ENCODE results near the gene TUBA4A.
A peak's percentile ranks its signal among the peaks of the same experiment; 100 is the strongest.
"Not testable (repeated sequence)": the region's sequence is repeated elsewhere in the genome, so short reads cannot be mapped to it uniquely, and the experiment has no call there.

Gene TUBA4A

DNA sequence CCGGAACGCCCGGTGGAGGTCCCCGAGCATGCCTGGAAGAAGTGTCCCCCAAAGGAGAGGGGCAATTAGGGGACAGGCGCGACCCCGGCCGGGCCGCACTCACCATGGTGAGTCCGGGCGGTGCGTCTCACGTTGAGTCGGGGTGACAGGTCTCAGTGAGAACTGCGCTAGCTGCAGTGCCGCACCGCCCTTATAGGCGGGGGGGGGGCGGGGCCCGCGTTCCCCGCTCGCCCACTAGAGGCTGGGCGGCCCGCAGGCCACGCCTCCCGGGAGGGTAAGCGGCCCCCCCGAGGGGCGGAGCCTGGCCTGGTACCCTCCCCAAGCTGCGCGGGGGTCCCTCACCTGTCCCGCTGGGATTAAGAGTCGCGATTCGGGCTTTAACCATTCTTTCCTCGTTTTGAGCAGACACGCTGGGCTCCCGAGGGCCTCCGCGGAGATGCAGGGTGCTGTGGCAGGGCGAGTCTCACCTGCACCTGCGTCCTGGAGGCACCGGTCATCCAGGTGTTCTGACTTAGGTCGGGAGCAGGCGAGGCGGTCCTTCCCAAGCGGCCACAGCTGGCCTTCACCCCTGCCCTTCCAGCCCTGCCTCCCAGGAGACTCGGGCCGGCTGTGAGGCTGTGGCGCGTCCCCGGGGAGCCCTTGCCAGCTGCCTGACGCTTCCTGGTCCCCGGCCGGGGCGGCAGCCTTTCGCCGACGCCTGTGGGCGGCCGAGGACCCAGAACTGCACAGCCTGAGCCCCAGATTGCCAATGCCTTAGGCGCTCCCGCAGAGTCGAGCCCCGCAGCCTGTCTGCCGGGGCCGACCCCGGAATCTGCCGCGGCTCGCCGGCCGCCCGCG, at the start of gene TUBA4A:
Gene TUBA4A (minus strand): TSS at position 166 of the 837 bp plus-strand sequence. CDS start 60 bp downstream, at position 106.
- peak; percentile 92 for DNase-seq

DNA sequence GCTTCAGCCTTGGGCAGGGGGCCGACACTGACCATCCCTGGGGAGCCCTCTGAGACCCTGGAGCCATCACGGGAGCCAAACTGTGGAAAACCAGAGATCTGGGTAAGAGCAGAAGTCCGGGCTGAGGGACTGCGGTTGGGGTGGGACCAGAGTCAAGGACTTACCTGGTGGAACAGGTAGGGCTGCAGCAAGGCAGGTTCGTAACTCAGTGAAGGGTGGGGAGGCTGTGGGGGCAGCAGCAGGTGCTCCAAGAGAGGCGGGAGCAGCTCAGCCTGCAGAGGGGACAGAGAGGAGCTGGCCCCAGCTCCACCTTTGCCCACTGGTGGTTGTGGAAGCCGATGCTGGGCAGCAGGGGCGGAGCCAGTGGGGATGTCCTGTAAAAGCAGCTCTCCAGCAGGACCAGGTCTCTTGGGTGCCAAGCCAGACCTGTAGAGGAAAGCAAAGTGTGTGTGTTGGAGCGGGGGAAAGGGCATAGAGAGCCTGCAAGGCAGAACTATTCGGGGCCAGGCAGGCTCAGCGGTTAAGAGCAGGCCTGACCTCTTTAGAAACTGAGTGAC, 48.8 kb upstream of the TUBA4A start:
- DNase-seq = no peak

DNA sequence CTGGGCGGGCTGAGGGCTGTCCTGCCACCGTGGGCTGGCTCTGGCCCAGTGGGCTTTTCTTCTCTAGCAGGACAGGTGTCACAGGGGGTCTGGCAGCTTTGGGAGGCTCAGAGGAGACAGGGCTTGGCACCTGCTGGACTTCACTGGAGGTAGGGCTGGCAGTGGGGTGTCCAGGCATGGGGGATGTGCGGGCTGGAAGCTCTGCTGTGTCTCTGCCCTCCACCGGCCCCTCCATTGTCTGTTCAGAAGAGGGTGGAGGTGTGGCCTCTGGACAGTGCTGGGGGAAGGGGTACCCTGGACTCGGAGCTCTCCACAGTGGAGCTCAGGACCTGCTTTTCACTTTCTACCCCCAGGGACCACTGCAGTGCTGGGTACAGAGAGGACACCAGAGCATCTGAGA, 46.3 kb upstream of the TUBA4A start:
- DNase-seq = no peak

DNA sequence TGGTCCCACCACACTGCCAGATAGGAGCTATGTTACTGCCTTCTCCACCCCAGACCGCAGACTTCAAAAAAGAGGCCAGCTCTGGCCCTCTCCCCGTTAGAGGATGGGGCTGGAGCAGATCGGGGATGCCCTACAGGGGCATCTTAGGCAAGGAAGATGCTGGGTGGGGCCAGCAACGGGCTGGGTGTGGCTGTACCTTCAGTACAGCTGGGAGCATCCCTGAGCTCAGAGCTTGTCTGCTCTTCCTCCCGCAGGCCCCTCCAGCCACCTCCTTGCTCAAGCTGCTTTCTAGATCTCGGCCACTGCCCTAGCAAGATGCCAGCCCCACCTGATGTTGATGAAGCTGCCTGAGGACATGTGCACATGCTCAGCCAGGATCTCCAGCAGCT, 45.6 kb upstream of the TUBA4A start:
- no peak for DNase-seq

DNA sequence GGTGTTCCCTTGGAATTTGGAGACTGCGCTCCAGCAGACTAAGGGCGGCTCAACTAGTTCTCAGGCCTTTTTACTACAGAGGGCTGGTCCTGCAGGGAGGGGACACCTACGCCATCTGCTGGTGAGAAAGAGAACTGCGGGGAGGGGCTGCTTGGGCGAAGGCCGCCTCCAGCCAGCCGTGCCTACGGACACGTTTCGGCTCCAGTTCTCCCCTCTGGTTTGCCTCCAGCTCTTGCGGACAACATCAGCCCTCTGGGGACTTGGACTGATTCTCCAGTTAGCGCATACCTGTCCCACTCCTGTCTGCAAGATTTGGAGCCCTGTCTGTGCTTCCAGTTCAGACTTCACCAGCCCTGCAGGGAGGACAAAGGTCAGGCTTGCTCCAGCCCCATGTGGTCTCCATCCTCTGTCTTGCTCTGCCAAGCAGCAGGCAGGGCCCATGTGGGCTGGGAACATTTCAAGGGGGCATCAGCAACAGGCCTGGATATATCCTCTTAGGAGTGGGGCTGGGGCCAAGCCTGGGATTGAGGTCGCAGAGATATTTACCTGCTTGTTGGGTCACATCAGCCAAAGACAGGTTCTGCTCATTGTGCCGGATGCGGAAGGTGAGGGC, 45.1 kb upstream of the TUBA4A start:
- DNase-seq = peak; percentile 89

DNA sequence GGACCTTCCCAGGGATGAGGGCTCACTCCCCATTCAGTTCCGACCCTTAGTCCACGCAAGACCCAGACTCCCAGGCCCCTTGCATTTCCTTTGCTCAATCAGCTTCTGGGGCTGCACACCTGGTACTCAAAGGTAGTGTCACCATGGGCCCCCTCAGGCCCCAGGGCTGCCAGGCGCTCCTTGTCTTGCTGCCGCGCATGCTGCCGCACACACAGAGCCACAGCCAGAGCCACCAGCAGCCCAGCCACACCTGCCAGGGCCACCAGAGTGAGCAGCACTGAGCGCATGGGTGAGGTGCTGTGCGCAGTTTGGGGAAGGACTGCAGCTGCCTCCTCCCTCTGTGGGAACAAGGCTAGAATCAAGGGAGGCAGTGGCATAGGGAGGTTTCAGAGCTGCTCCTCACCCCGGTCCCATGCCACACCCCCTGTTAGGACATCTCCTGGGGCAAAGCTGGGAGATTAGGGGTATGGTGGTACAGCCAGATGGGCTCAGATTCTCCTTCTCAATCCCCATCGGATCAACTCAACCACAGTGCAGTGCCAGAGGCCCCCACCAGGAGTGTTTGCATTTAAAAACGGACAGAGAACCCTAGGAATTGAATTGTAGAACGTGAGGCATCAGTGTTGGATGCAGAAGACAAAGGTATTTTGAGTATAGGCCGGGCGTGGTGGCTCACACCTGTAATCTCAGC, 44.2 kb upstream of the TUBA4A start:
- no peak for DNase-seq

DNA sequence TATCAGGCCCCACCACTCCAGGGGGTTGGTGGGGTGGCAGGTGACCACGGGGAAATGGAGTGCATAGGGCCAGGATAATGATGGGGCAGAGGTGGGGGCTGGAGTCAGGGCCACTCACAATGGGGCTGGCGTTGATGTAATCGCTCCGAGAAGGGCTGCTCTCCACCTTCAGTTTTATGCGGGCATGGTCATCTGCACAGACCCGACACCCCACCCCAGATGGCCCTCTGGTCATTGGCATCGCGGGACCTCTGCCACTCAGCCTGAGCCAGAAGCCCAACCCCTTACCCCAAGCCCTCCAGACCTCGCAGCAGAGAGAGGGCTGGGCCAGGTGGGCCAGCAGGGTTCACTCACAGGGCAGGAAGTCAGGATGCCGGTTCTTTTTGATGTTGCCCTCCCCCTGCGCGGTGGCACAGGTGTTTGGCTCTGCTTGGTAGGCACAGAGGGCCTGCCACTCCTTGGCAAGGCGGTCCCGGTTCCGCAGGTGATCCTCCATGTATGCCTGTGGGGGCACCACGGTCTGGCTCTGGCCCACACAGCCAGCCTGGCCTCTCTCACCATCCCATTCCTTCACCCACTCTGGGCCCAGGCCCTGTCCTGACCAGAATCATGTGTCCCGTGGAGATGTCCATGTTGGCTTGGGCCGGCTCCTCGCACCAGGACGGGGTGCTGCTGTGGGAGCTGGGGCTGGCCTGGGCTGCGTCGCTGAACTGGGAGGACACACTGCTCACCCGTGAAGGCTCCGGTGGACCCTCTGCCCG, 43.1 kb upstream of the TUBA4A start:
- DNase-seq = no peak

DNA sequence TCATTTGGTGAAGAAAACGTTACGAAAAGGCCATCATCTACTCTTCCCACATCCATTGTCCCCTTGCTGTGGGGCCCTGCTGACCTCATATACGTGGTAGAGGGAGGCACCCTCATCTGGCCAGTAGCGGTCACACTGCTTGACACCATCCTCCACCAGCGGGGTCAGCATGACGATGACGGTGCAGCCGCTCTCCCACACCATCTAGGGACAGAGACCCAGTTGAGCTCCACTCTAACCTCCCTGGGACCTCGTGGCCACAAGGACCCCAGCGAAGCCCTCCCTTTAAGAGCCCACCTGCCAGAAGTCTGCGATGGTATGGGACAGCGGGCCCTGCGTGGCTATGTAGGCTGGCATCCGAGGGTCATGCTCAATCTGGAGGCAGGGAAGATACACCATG, 42.4 kb upstream of the TUBA4A start:
- DNase-seq = no peak

DNA sequence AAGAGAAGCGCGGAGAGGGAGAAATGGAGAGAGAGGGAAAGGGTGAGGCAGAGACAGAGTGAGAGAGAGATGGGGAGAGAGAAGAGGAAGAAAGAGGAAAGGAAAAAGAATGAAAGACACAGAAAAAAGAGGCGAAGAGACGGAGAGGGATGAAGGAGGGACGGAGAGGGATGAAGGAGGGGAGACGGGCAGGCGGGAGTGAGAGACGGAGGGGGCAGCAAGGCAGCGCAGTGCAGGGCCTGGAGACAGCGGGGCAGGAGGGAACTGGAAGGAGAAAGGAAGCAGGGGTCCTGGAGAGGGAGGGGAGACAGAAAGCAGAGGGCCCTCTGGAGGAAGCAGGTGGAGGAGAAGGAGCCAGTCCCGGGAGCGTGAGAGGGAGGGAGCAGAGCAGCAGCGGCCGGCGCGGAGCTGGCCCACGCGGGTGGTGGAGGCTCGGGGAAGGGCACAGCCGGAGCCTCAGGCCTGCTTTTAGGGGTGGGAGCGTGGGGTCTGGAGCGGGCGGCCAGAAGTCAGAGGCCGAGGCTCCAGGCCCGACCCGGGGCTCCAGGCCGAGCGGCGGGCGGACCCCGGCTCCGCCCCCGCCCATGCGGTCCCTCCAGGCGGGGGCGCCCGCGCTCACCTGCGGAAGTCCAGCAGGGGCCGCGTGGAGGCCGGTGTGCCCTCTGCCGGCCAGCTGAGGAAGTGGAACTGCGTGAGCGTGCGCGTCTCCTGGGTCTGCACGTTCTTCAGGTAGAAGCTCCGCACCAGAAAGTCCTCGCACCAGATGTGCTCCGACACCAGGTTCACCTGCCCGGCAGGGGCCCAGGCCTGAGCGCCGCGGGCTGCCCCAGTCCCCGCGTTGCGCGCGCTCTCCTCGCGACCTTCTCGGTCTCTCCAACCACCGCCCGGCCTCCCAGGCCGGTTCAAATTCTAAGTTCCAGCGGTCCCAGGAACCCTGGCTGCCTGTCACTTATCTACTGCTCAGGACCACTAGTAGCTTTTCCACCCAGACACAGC, 40.9 kb upstream of the TUBA4A start:
- peak; percentile 93 for DNase-seq

DNA sequence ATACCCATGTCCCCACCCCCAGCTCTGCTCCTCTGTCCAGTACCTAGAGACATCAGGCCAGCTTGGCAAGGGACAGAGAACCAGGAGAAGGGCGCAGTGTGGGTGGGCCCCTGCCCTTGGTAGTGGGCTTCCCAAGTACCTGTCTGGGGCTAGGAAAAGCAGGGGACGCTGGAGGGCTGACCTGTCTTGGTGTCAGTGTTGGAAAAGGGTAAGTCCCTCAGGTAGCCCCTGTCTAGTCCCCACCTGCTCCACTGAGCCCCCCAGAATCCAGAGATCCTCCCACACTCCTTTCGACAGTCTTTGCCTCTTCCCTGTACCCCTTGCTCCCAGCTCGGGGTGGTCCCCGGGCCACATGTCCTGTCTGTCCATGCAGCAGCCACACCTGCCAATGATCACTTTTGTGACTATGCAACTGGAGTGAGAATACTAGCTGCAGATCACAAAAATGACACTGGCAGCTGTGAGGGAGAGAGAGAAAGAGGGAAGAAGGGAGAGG, 40.1 kb upstream of the TUBA4A start:
- DNase-seq = no peak

DNA sequence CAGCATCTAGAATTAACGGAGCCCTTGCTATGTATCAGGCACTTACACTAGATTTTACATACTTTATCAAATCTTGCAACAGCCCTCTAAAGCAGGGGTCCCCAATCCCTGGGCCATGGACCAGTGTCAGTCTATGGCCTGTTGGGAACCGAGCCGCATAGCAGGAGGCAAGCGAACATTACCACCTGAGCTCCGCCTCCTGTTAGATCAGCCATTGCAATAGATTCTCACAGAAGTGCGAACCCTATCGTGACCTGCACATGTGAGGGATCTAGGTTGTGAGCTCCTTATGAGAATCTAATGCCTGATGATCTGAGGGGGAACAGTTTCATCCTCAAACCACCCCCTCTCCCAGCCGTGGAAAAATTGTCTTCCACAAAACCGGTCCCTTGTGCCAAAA, 38.9 kb upstream of the TUBA4A start:
- no peak for DNase-seq

DNA sequence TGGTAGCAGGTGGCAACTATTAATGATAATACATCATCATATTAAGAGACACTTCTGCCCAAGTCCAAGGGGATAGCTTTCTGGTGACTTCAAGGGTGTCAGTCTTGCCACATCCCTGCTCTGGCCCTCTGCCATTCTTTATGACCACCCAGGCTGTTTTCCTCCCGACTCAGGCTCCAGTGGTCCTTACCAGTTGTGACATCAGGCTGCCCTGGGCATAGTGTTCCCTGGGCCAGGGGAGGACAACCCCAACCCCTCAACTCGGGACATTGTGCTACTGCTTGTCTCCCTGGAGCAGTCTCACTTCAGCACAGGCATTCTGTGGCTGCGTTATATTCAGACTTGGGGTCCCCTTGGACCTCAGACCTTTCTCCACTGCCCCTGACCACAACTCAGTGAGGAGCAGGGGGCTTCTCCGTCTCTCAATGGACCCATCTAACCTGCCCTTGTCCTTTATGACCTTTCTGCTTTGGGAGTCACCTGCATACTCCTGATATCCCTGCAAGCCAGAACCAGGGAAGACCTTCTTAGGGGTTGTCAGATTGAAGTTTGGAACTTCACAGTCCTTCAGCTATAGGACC, 38.3 kb upstream of the TUBA4A start:
- DNase-seq = no peak

DNA sequence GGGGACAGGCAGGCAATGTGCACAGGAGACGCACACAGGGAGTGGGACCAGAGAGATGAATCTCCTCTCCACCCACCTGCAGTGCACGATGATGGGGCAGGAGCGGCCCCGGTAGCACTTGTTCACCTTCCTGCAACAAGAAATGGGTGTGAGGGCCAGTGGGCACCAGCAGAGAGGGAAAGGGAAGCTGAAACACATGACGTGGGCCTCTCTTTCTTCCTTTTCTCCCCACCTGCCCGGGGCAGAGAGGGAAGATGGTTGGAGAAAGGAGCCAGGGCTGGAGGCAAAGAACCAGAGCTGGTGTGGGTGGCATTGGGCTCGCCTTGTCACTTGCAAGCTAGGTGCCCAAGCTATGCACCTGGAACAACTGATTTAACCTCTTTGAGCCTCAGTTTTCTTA, 37.7 kb upstream of the TUBA4A start:
- no peak for DNase-seq

DNA sequence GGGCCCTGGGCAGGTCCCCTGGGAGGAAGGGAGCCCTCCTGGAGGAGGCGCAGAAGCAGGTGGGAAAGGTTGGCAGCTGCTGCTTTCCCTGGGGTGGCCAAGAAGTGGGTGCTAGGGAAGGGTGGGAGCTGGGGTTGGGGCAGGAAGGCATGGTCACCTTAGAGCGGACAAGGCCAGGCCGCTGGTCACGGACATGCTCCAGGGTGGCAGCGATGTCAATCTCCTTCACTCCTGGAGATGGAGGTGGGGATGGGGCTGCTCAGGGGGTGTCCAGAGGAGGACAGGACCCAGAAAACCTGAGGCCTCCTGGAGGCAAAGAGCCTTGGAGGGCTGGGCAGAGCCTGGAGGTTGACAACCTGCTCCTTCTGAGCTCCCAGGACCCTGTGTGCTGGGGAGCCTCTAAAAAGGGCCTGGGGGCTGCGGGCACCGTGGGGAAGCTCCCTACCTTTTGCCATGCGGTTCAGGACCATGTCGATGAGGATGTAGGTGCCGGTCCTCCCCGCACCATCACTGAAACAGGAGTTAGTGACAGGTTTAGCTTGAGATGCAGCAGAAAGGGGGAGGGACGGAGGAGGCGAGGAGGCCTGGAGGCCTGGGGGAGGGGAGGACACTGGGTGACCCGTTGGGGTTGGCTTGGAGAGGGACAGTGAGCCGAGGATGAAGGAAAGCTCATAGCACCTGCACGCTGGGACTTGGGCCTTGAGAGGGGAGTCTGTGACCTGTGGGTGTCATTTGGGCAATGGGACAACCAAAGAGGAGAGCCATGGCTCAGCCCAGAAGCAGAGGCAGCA, 36.9 kb upstream of the TUBA4A start:
- no peak for DNase-seq

DNA sequence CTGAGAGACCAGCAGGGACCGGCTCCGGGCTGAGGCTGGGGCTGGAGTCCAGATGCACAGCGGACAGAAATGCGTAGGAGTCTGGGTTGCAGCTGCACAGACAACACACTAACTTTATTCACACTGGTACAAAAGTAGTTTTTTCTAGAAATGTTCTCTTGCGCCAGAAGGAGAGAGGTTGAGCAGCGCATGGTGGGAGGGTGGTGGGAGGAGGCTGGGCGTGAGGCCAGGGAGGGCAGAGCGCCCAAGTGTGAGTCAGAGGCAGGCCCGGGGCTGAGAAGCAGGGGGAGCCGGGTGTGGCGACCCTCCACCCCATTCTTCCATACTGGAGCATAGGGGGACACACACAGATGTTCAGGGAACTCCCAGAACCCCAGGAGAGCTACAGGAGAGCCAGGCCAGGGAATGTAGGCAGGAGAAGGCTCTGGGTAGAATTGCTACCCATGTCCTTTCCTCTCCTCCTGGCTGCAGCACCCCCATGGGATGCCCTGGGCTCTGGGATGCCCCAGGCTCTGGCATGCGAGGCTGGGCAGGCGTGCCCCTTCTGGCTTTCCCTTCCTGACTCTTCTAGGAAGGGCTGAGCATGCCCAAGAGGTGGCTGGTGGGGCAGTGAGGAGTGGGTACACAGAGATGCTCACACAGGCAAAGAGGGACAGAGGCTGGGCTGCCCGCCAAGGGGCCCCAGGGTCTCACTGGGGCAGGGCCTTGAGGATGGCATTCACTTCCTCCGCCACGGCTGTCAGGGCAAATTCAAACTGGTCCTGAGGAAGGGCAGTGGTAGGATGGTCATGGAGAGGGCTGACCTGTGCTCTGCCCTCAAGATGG, 36.0 kb upstream of the TUBA4A start:
- no peak for DNase-seq

DNA sequence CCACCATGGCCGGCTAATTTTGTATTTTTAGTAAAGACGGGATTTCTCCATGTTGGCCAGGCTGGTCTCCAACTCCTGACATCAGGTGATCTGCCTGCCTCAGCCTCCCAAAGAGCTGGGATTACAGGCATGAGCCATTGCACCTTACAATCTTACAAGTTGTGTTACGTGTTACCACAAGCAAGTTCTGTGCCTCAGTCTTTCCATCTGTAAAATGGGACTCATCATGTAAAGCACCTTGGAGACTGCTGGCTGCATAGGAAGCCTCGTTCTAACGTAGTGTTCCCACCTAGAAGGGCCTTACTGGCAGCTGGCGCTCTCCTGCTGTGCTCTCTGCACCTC, 35.4 kb upstream of the TUBA4A start:
- DNase-seq = no peak

DNA sequence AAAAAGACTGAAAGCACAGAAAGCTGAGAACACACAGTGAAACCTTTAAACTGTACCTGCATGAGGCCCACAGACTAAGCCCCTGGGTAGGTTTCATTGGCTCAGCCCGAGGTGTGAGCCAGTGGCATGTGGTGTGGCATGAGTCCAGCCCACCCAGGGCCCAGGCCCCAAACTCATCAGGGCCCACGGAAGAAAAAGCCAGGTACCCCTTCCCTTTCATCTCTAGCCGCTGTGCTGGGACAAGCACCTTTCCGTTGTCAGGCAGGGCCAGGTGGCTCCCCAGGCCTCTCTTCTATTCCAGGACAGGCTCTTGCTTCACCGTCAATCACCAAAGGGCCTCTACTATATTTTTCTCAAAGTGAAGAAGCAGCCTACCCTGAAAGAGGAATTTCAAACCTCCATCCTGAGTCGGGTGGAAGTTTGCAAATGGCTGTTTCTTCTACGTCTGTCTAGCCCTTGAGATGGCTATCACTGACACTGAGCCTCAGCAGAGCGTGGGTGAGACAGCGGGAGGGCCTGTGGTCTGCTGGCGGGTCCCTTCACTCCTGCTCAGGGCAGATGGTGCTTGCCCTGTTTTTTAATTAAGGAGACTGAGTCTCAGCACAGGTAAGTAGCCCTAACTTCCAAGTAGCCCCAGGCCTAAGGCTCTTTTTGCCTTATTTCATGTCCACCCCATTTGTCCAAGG, 34.0 kb upstream of the TUBA4A start:
- no peak for DNase-seq

DNA sequence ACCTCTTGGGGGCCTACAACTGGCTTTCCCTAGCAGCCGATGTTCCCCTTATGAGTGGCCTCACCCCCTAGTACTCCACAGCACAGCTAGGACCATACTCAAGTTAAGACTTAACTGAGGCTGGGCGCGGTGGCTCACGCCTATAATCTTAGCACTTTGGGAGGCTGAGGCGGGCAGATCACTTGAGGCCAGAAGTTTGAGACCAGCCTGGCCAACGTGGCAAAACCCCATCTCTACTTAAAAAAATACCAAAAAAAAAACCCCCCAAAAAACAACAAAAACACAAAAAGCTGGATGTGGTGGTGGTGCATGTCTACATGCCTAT, 33.4 kb upstream of the TUBA4A start:
- not testable (repeated sequence) for DNase-seq

Measured in CD4-positive, alpha-beta T cell treated with Interleukin-17A for 1 hour (primary cell).